ENCODE results near the gene VMP1. TPM values are rescaled to one million over a fixed set of nuclear protein-coding genes. Genes with fewer than 3 reads are reported as not detected.

Gene VMP1
- total RNA-seq, 1 experiment from 2014 or later = 277 TPM

DNA sequence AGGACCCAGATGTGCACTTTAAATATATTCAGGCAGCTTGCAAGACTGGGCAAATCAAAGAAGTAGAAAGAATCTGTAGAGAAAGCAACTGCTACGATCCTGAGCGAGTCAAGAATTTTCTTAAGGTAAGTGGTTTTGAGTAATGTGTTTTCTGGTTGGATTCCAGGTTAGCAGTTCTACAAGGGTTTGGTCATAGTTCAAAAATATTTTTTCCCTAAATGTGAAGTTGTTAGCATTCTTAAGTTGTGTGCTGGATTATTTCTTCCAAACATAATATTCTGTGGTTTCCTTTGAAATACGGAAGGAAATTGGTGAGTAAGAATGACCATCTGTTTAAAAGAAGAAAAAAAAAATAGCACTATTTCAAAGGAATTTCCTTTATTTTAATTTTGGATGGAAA, 38.6 kb upstream of the VMP1 start:
- no peak for TF ChIP-seq CTCF (IDR thresholded peaks at IDR 0.05; ENCODE audit: insufficient read depth in 1 of 2, low read depth in 1 of 2, low read length in 1 of 2, severe bottlenecking in 1 of 2, unreplicated experiment in 1 of 2)
- H3K4me3 Mint-ChIP-seq (ENCODE audit: unreplicated experiment) = no peak overlapping the region
- ChIA-PET CTCF (no interaction called here), POLR2A (no interaction called here)
- Histone ChIP-seq H3K9me3 (no peaks in the 10 kb centered on the region), H3K27me3 (replicated peaks; ENCODE audit: control insufficient read depth, insufficient read depth, low read length) (no peaks in the 10 kb centered on the region), H3K4me3 (ENCODE audit: low read depth, low read length) (no peak overlapping the region), H3K4me1 (peaks cover 8% of the 10 kb centered on the region), H3K36me3 (ENCODE audit: control insufficient read depth, insufficient read depth, low read length) (peaks cover 2% of the 10 kb centered on the region; the same call in 1 of the 2 replicates)
- no peak for DNase-seq
- peaks cover 4% of the 10 kb centered on the region for H3K4me1 Mint-ChIP-seq (ENCODE audit: low read depth, unreplicated experiment)
- BruUV-seq (replicated peaks) = no TSS peak
- intact Hi-C loops (cut with micrococcal nuclease; ENCODE audit: unreplicated experiment) = no loop called here
- H3K27ac Mint-ChIP-seq (ENCODE audit: unreplicated experiment) = no peak overlapping the region
- H3K27me3 Mint-ChIP-seq (ENCODE audit: insufficient read depth, unreplicated experiment) = no peaks in the 10 kb centered on the region
- peaks cover 75% of the 10 kb centered on the region for H3K36me3 Mint-ChIP-seq (ENCODE audit: insufficient read depth, unreplicated experiment)
- no peaks in the 10 kb centered on the region for H3K9me3 Mint-ChIP-seq (ENCODE audit: unreplicated experiment)

GRCh38 chr17:59669411-59669810, 38.0 kb upstream of the VMP1 start:
- H3K27me3 Mint-ChIP-seq (ENCODE audit: insufficient read depth, unreplicated experiment) = no peaks in the 10 kb centered on the region
- no TSS peak for BruUV-seq (replicated peaks)
- H3K27ac Mint-ChIP-seq (ENCODE audit: unreplicated experiment) = no peak overlapping the region
- peaks cover 4% of the 10 kb centered on the region for H3K4me1 Mint-ChIP-seq (ENCODE audit: low read depth, unreplicated experiment)
- no peaks in the 10 kb centered on the region; the same call in 1 of the 2 replicates for H3K36me3 ChIP-seq (ENCODE audit: control insufficient read depth, insufficient read depth, low read length)
- H3K27me3 ChIP-seq (replicated peaks; ENCODE audit: control insufficient read depth, insufficient read depth, low read length) = no peaks in the 10 kb centered on the region
- intact Hi-C loops (cut with micrococcal nuclease; ENCODE audit: unreplicated experiment) = no loop called here
- H3K4me3 Mint-ChIP-seq (ENCODE audit: unreplicated experiment) = no peak overlapping the region
- peaks cover 8% of the 10 kb centered on the region for H3K4me1 ChIP-seq
- POLR2A ChIA-PET = no interaction called here
- no peak for TF ChIP-seq CTCF (IDR thresholded peaks at IDR 0.05; ENCODE audit: insufficient read depth in 1 of 2, low read depth in 1 of 2, low read length in 1 of 2, severe bottlenecking in 1 of 2, unreplicated experiment in 1 of 2)
- no peaks in the 10 kb centered on the region for H3K9me3 Mint-ChIP-seq (ENCODE audit: unreplicated experiment)
- no peak for DNase-seq
- H3K4me3 ChIP-seq (ENCODE audit: low read depth, low read length) = no peak overlapping the region
- H3K9me3 ChIP-seq = no peaks in the 10 kb centered on the region
- peaks cover 75% of the 10 kb centered on the region for H3K36me3 Mint-ChIP-seq (ENCODE audit: insufficient read depth, unreplicated experiment)
- CTCF ChIA-PET = no interaction called here

DNA sequence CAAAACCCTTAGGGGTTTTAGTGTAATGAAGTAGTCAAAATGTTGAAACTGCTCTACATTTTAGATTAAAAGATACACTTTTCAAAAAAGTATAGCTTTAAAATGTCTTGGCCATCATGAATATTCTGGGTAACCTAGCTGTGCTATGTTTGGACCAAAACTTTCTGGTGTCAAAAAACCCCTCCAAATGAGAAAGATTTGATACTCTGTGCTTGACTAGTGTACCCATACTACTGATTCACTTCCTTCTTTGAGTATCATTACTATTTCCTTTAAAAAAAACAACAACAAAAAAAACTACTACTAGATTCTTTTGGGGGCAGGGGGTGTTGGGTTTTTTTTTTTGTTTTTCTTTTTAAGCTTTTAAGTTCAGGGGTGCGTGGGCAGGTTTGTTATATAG, 37.5 kb upstream of the VMP1 start:
- H3K4me1 ChIP-seq = peaks cover 8% of the 10 kb centered on the region
- ChIA-PET POLR2A (no interaction called here), CTCF (no interaction called here)
- no peaks in the 10 kb centered on the region for H3K27me3 Mint-ChIP-seq (ENCODE audit: insufficient read depth, unreplicated experiment)
- peaks cover 75% of the 10 kb centered on the region for H3K36me3 Mint-ChIP-seq (ENCODE audit: insufficient read depth, unreplicated experiment)
- no peaks in the 10 kb centered on the region for H3K9me3 ChIP-seq
- no peak for TF ChIP-seq CTCF (IDR thresholded peaks at IDR 0.05; ENCODE audit: insufficient read depth in 1 of 2, low read depth in 1 of 2, low read length in 1 of 2, severe bottlenecking in 1 of 2, unreplicated experiment in 1 of 2)
- H3K27me3 ChIP-seq (replicated peaks; ENCODE audit: control insufficient read depth, insufficient read depth, low read length) = no peaks in the 10 kb centered on the region
- no peak overlapping the region for H3K4me3 Mint-ChIP-seq (ENCODE audit: unreplicated experiment)
- H3K36me3 ChIP-seq (ENCODE audit: control insufficient read depth, insufficient read depth, low read length) = no peaks in the 10 kb centered on the region; the same call in 1 of the 2 replicates
- intact Hi-C loops (cut with micrococcal nuclease; ENCODE audit: unreplicated experiment) = no loop called here
- BruUV-seq (replicated peaks) = no TSS peak
- H3K27ac Mint-ChIP-seq (ENCODE audit: unreplicated experiment) = no peak overlapping the region
- H3K9me3 Mint-ChIP-seq (ENCODE audit: unreplicated experiment) = no peaks in the 10 kb centered on the region
- H3K4me1 Mint-ChIP-seq (ENCODE audit: low read depth, unreplicated experiment) = peaks cover 4% of the 10 kb centered on the region
- DNase-seq = no peak
- H3K4me3 ChIP-seq (ENCODE audit: low read depth, low read length) = no peak overlapping the region
